Activated T-cell treated with anti-CD3 and anti-CD28 coated beads, Interleukin-2, amount 50 U/mL, for 24 hours (primary cell): ENCODE measurements around the gene B4GALT2.

Source experiments
- DNase-seq: peaks from one replicate; pipeline ENCODE4 v3.0.0-alpha.2; 2020
- H3K27ac Mint-ChIP-seq: 2 replicates; pipeline ENCODE4 v1.8.0; 2020; ENCODE audit warnings: mild to moderate bottlenecking, mixed read lengths
- H3K27me3 Mint-ChIP-seq: 2 replicates; pipeline ENCODE4 v1.8.0; 2020; ENCODE audit warnings: mixed read lengths
- H3K36me3 Mint-ChIP-seq: 2 replicates; pipeline ENCODE4 v1.8.0; 2020; ENCODE audit warnings: low read depth, mixed read lengths
- H3K4me1 Mint-ChIP-seq: 2 replicates; pipeline ENCODE4 v1.8.0; 2020; ENCODE audit warnings: low read depth, mixed read lengths
- H3K4me3 Mint-ChIP-seq: 2 replicates; pipeline ENCODE4 v1.8.0; 2020; ENCODE audit warnings: mild to moderate bottlenecking, moderate library complexity, mixed read lengths
- H3K9me3 Mint-ChIP-seq: 2 replicates; pipeline ENCODE4 v1.8.0; 2020; ENCODE audit warnings: mixed read lengths

Gene B4GALT2

GRCh38 chr1:43978551-43979260 is at the start of gene B4GALT2:
Gene B4GALT2 (plus strand): TSS chr1:43979210. CDS start chr1:43981161, 1,951 bp downstream.
- peak; percentile 71 for DNase-seq
- Mint-ChIP-seq H3K27ac (peak within 1 kb of the TSS; percentile 89), H3K27me3 (no peaks in the 10 kb centered on the region), H3K9me3 (no peaks in the 10 kb centered on the region), H3K36me3 (peaks cover 80% of the 10 kb centered on the region), H3K4me3 (peak within 1 kb of the TSS; percentile 91), H3K4me1 (peaks cover 53% of the 10 kb centered on the region)

- no peak for DNase-seq
- Mint-ChIP-seq H3K4me1 (peaks cover 17% of the 10 kb centered on the region), H3K9me3 (no peaks in the 10 kb centered on the region), H3K27ac (no peak overlapping the region), H3K27me3 (peaks cover 29% of the 10 kb centered on the region), H3K36me3 (peaks cover 10% of the 10 kb centered on the region), H3K4me3 (no peak overlapping the region)
Observed at GRCh38 chr1:43930168-43930948, 48.7 kb upstream of the B4GALT2 start.

GRCh38 chr1:43930949-43931275 is 48.1 kb upstream of the B4GALT2 start:
- DNase-seq, result no peak
- Mint-ChIP-seq H3K4me1 (peaks cover 17% of the 10 kb centered on the region), H3K4me3 (no peak overlapping the region), H3K9me3 (no peaks in the 10 kb centered on the region), H3K27me3 (peaks cover 33% of the 10 kb centered on the region), H3K36me3 (peaks cover 5% of the 10 kb centered on the region), H3K27ac (no peak overlapping the region)

GRCh38 chr1:43931711-43932660 is 47.0 kb upstream of the B4GALT2 start:
- no peak overlapping the region for H3K27ac Mint-ChIP-seq
- no peak overlapping the region for H3K4me3 Mint-ChIP-seq
- H3K4me1 Mint-ChIP-seq, result peaks cover 19% of the 10 kb centered on the region
- H3K36me3 Mint-ChIP-seq, result peaks cover 4% of the 10 kb centered on the region
- no peaks in the 10 kb centered on the region for H3K9me3 Mint-ChIP-seq
- H3K27me3 Mint-ChIP-seq, result peaks cover 37% of the 10 kb centered on the region
- no peak for DNase-seq

GRCh38 chr1:43932786-43933385 is 46.1 kb upstream of the B4GALT2 start:
- peaks cover 37% of the 10 kb centered on the region for H3K27me3 Mint-ChIP-seq
- H3K9me3 Mint-ChIP-seq, result no peaks in the 10 kb centered on the region
- no peak overlapping the region for H3K27ac Mint-ChIP-seq
- DNase-seq, result no peak
- peaks cover 12% of the 10 kb centered on the region for H3K36me3 Mint-ChIP-seq
- H3K4me3 Mint-ChIP-seq, result no peak overlapping the region
- H3K4me1 Mint-ChIP-seq, result peaks cover 19% of the 10 kb centered on the region

- Mint-ChIP-seq H3K36me3 (peaks cover 12% of the 10 kb centered on the region), H3K4me1 (peaks cover 19% of the 10 kb centered on the region), H3K27me3 (peaks cover 37% of the 10 kb centered on the region), H3K4me3 (peak within 1 kb of the TSS; percentile 11), H3K9me3 (no peaks in the 10 kb centered on the region), H3K27ac (no peak within 1 kb of the TSS)
- no peak for DNase-seq
Observed at GRCh38 chr1:43933386-43934100, 45.5 kb upstream of the B4GALT2 start, which contains the start of gene ARTN. Gene ARTN (plus strand): TSS chr1:43933801. CDS start chr1:43935657, 1,856 bp downstream.

- H3K36me3 Mint-ChIP-seq, result peaks cover 12% of the 10 kb centered on the region
- H3K9me3 Mint-ChIP-seq, result no peaks in the 10 kb centered on the region
- H3K4me3 Mint-ChIP-seq, result peak overlapping the region; percentile 11
- peaks cover 19% of the 10 kb centered on the region for H3K4me1 Mint-ChIP-seq
- peaks cover 37% of the 10 kb centered on the region for H3K27me3 Mint-ChIP-seq
- DNase-seq, result peak; percentile 72
- no peak overlapping the region for H3K27ac Mint-ChIP-seq
Observed at GRCh38 chr1:43934101-43934985, 44.7 kb upstream of the B4GALT2 start.

GRCh38 chr1:43934986-43935324 is 44.1 kb upstream of the B4GALT2 start:
- DNase-seq, result no peak
- H3K27ac Mint-ChIP-seq, result no peak overlapping the region
- H3K9me3 Mint-ChIP-seq, result no peaks in the 10 kb centered on the region
- H3K27me3 Mint-ChIP-seq, result peaks cover 37% of the 10 kb centered on the region
- peaks cover 17% of the 10 kb centered on the region for H3K4me1 Mint-ChIP-seq
- no peak overlapping the region for H3K4me3 Mint-ChIP-seq
- peaks cover 14% of the 10 kb centered on the region for H3K36me3 Mint-ChIP-seq

GRCh38 chr1:43935711-43936427 is 43.1 kb upstream of the B4GALT2 start:
- Mint-ChIP-seq H3K27me3 (peaks cover 37% of the 10 kb centered on the region), H3K4me3 (no peak overlapping the region), H3K27ac (no peak overlapping the region), H3K4me1 (peaks cover 17% of the 10 kb centered on the region), H3K9me3 (no peaks in the 10 kb centered on the region), H3K36me3 (peaks cover 17% of the 10 kb centered on the region)
- DNase-seq, result no peak

- DNase-seq, result no peak
- peaks cover 17% of the 10 kb centered on the region for H3K36me3 Mint-ChIP-seq
- H3K9me3 Mint-ChIP-seq, result no peaks in the 10 kb centered on the region
- H3K4me1 Mint-ChIP-seq, result peaks cover 17% of the 10 kb centered on the region
- no peak overlapping the region for H3K27ac Mint-ChIP-seq
- peaks cover 37% of the 10 kb centered on the region for H3K27me3 Mint-ChIP-seq
- peak overlapping the region; percentile 23 for H3K4me3 Mint-ChIP-seq
Observed at GRCh38 chr1:43936431-43937151, 42.4 kb upstream of the B4GALT2 start.

GRCh38 chr1:43937179-43937865 is 41.7 kb upstream of the B4GALT2 start:
- no peak overlapping the region for H3K4me3 Mint-ChIP-seq
- H3K27me3 Mint-ChIP-seq, result peaks cover 36% of the 10 kb centered on the region
- H3K9me3 Mint-ChIP-seq, result no peaks in the 10 kb centered on the region
- H3K36me3 Mint-ChIP-seq, result peaks cover 20% of the 10 kb centered on the region
- no peak overlapping the region for H3K27ac Mint-ChIP-seq
- peaks cover 17% of the 10 kb centered on the region for H3K4me1 Mint-ChIP-seq
- no peak for DNase-seq
